ENCODE data around the gene TEX52.
"Not testable (repeated sequence)": the region's sequence is repeated elsewhere in the genome, so short reads cannot be mapped to it uniquely, and the experiment has no call there.

Gene TEX52

GRCh38 chr12:2884810-2885209 is 28.0 kb upstream of the TEX52 start:
- DNase-seq: no peak
- TF ChIP-seq POLR2A (IDR thresholded peaks at IDR 0.05; ENCODE audit: low read length) (no peak), GATA1 (IDR thresholded peaks at IDR 0.05; ENCODE audit: low read depth, low read length) (no peak)

DNA sequence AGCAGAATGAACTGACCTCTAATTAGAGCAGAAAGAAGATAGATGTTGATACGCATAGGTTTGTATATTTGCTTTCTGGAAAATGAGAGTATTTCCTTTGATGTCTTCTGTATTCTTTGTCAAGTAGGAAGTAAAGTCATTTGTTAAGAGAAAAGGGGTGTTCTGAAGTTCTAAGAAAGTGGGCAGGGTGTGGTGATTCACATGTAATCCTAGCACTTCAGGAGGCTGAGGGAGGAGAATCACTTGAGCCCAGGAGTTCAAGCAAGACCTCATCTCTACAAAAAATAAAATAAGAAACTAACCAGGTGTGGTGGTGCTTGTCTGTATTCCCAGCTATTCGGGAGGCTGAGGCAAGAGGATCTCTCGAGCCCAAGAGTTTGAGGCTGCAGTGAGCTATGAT is 23.0 kb upstream of the TEX52 start:
- peak; percentile 72 for TF ChIP-seq POLR2A (IDR thresholded peaks at IDR 0.05; ENCODE audit: low read length)
- no peak for TF ChIP-seq GATA1 (IDR thresholded peaks at IDR 0.05; ENCODE audit: low read depth, low read length)

DNA sequence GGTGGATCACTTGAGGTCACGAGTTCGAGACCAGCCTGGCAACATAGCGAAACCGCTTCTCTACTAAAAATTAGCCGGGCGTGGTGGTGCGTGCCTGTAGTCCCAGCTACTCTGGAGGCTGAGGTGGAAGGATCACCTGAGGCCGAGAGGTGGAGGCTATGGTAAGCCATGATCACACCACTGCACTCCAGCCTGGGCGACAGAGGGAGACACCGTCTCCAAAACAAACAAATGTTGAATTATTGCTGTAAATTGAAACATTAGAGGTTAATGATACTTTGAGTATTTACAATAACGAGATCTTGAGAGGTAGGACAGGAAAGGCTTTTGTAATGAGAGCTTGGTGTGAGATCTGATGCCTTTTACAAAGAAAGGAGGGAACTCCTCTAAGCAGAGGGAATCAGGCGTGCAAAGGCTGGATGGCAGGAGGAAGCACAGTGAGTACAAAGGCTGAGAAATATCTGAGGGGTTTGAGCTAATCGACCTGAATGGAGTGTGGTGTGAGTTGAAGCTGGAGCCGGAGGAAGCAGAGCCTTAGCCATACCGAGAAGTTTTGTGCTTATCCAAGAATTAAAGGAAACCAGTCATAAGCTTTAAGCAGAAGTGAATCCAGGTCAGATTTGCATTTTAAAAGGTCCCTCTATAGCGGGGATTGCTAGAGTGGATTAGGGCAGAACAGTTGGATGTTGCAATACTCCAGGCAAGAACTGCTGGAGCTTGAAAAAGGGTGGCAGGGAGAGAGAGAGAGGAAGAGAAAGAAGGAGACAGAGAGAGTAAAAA is 21.3 kb upstream of the TEX52 start:
- TF ChIP-seq GATA1 (IDR thresholded peaks at IDR 0.05; ENCODE audit: low read depth, low read length) (no peak), POLR2A (IDR thresholded peaks at IDR 0.05; ENCODE audit: low read length) (no peak)
- DNase-seq: peak; percentile 60 to 64

More for the DNA sequence above, 23.0 kb upstream of the TEX52 start:
- peak; percentile 76 to 80 for DNase-seq

GRCh38 chr12:2877047-2877952 is 20.5 kb upstream of the TEX52 start, which contains the start of the genes FOXM1 and RHNO1:
FOXM1 (minus strand) TSS chr12:2877174; CDS start chr12:2874478, 2,696 bp downstream.
RHNO1 (plus strand) TSS chr12:2877223; CDS start chr12:2885367, 8,144 bp downstream.
- TF ChIP-seq POLR2A (IDR thresholded peaks at IDR 0.05; ENCODE audit: low read length) (peak; percentile 79), GATA1 (IDR thresholded peaks at IDR 0.05; ENCODE audit: low read depth, low read length) (no peak)
- DNase-seq: peak; percentile 91 to 94

DNA sequence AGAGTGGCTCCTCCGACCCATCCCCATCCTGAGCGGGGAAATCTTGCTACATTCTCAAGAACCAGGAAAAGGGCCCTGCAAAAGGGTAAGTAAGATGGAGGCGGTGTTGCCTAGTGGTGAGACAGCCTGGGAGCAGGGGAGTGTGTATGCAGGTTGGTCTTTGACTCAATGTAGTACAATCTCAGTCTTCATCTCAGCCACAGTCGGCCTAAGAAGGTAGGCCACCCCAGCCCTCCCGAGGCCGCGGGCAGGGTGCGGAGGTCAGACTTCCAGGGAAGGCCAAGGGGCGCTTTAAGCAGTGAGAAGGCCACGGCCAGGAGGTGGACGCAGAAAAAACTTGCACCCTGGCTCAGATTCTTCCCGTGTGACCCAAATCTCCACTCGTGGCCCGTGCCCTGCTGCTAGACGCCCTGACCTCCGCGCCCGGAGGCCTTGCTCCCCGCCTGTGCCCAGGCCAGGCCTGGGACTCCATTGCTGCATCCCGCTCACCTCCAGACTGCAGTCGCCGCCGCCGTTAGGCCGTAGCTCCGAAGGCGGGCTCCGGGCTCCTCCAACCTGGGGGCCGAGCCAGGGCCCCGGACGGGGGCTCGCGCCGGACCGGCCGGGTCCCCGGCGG is 19.7 kb upstream of the TEX52 start:
- DNase-seq: peak; percentile 82 to 87
- TF ChIP-seq POLR2A (IDR thresholded peaks at IDR 0.05; ENCODE audit: low read length) (no peak), GATA1 (IDR thresholded peaks at IDR 0.05; ENCODE audit: low read depth, low read length) (no peak)

DNA sequence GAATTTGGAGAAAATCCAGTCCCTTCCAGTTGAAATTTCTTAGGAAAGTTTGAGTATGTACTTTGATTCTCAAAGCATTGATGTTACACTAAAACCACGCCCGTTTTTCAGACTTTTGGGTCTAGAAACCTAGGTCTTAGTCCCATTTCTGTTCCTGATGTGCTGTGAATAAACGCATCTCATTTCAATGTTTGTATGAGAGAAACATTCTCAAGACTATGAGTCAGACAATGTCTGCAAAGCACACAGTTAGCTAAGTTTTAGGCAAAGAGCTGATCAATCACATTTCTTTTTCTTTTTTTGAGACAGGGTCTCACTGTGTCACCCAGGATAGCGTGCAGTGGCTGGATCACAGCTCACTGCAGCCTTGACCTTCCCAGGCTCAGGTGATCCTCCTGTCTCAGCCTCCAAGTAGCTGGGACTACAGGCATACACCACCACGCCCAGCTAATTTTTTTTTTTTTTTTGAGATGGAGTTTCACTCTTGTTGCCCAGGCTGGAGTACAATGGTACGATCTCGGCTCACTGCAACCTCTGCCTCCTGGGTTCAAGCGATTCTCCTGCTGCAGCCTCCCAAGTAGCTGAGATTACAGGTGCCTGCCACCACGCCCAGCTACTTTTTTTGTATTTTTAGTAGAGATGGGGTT is 12.3 kb upstream of the TEX52 start:
- DNase-seq: not testable (repeated sequence)

- no peak for DNase-seq
- TF ChIP-seq POLR2A (IDR thresholded peaks at IDR 0.05; ENCODE audit: low read length) (no peak), GATA1 (IDR thresholded peaks at IDR 0.05; ENCODE audit: low read depth, low read length) (no peak)
Measured at GRCh38 chr12:2864198-2864597, 7.4 kb upstream of the TEX52 start.

DNA sequence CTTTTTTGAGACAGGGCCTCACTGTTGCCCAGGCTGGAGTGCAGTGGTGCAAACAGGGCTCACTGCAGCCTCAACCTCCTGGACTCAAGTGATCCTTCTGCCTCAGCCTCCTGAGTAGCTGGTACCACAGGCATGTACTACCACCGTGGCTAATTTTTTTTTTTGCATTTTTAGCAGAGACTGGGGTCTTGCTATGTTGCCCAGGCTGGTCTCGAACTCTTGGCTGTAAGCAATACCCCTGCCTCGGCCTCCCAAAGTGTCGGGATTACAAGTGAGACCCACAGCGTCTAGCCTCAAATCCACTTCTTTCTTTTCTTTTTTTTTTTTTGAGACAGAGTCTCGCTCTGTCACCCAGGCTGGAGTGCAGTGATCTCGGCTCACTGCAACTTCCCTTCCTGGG is 6.6 kb upstream of the TEX52 start:
- DNase-seq: not testable (repeated sequence)

- TF ChIP-seq POLR2A (IDR thresholded peaks at IDR 0.05; ENCODE audit: low read length) (no peak), GATA1 (IDR thresholded peaks at IDR 0.05; ENCODE audit: low read depth, low read length) (no peak)
- no peak for DNase-seq
Measured at GRCh38 chr12:2862876-2863275, 6.0 kb upstream of the TEX52 start.

DNA sequence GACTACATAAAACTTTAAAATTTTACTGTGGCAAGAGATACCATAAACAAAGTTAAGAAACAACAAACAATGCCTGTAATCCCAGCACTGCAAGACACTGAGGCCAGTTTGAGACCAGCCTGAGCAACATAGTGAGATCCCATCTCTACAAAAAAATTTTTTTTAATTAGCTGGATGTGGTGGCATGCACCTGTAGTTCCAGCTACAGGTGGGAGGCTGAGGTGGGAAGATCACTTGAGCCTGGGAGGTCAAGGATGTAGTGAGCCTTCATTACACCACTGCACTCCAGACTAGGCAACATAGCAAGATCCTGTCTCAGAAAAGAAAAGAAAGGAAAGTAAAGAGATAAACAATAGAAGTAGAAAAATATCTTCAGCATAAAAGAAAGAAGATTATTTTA is 3.3 kb upstream of the TEX52 start:
- DNase-seq: no peak
- TF ChIP-seq POLR2A (IDR thresholded peaks at IDR 0.05; ENCODE audit: low read length): no peak
- TF ChIP-seq GATA1 (IDR thresholded peaks at IDR 0.05; ENCODE audit: low read depth, low read length): no peak

- TF ChIP-seq POLR2A (IDR thresholded peaks at IDR 0.05; ENCODE audit: low read length): no peak
- no peak for TF ChIP-seq GATA1 (IDR thresholded peaks at IDR 0.05; ENCODE audit: low read depth, low read length)
- no peak for DNase-seq
Measured at GRCh38 chr12:2858944-2859421, 2.1 kb upstream of the TEX52 start.

DNA sequence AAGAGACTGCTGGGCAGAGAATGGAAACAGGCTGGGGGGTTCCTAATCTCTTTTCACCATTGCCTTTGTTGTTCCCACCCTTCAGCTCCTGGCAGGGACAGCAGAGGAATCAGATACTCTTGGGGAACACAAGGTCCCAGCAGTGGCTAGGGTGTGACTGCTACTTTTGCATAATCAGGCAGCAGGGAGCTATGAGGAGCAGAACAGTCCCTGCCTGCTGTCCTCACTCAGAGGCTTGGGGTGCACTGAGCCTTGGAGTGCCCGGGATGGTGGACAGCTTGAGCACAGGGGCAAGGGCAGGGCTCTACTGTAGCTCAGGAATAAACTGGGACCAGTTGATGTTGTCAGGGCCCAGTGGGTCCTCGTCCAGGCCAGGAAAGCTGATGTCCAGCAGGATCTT is 1.5 kb upstream of the TEX52 start:
- no peak for TF ChIP-seq GATA1 (IDR thresholded peaks at IDR 0.05; ENCODE audit: low read depth, low read length)
- no peak for TF ChIP-seq POLR2A (IDR thresholded peaks at IDR 0.05; ENCODE audit: low read length)
- DNase-seq: no peak

- DNase-seq: no peak
- TF ChIP-seq POLR2A (IDR thresholded peaks at IDR 0.05; ENCODE audit: low read length): peak; percentile 28
- TF ChIP-seq GATA1 (IDR thresholded peaks at IDR 0.05; ENCODE audit: low read depth, low read length): no peak
Measured at GRCh38 chr12:2857576-2857975, 737 bp upstream of the TEX52 start.

All from erythroblast (primary cell).